PC-3 (cell line): ENCODE results near the gene TIMM29.

Experiments
- EZH2 ChIP-seq: fragments of 300-600 bp; sonication (generic); IDR thresholded peaks from one replicate; pipeline ENCODE4 v1.6.1; 2017; ENCODE audit warnings: antibody characterized with exemption, mild to moderate bottlenecking, low read length; ENCODE audit not compliant: unreplicated experiment
- TF ChIP-seq, protein P1 (sequence below): fragments of 300-600 bp; sonication (generic); conservative IDR thresholded peaks from 2 replicates; pipeline ENCODE4 v1.5.1; 2017; ENCODE audit warnings: antibody characterized with exemption, low read depth, mild to moderate bottlenecking, low read length

DNA sequence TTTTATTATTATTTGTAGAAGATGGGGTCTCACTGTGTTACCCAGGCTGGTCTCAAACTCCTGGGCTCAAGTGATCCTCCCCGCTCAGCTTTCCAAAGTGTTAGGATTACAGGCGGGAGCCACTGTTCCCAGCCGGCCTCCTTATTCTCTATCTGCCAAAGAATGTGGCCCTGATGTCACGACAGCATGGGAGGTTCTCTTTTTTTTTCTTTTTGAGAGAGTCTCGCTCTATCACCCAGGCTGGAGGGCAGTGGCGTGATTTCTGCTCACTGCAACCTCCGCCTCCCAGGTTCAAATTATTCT is 33.7 kb upstream of the TIMM29 start:
- TF ChIP-seq, protein P1, sequence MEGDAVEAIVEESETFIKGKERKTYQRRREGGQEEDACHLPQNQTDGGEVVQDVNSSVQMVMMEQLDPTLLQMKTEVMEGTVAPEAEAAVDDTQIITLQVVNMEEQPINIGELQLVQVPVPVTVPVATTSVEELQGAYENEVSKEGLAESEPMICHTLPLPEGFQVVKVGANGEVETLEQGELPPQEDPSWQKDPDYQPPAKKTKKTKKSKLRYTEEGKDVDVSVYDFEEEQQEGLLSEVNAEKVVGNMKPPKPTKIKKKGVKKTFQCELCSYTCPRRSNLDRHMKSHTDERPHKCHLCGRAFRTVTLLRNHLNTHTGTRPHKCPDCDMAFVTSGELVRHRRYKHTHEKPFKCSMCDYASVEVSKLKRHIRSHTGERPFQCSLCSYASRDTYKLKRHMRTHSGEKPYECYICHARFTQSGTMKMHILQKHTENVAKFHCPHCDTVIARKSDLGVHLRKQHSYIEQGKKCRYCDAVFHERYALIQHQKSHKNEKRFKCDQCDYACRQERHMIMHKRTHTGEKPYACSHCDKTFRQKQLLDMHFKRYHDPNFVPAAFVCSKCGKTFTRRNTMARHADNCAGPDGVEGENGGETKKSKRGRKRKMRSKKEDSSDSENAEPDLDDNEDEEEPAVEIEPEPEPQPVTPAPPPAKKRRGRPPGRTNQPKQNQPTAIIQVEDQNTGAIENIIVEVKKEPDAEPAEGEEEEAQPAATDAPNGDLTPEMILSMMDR = no peak
- TF ChIP-seq EZH2 = no peak
